Peyer's patch (tissue), 4 donors: Measurements from ENCODE around the gene CFAP20.

Source experiments
- POLR2A ChIP-seq, 2 donors: fragments of 450-650 bp; IDR thresholded peaks; one replicate each; pipeline ENCODE4 v1.5.1; 2017; ENCODE audit warnings: antibody characterized with exemption in 2 of 2, mild to moderate bottlenecking in 2 of 2, moderate library complexity in 2 of 2
- TF ChIP-seq, protein P1 (sequence below), 6 experiments: fragments of 450-650 bp in 4 of 6; fragments of 200-600 bp in 2 of 6; sonication (generic) in 1 of 6; IDR thresholded peaks; one replicate each; pipeline ENCODE4 v1.5.1; 2017 to 2019; ENCODE audit warnings: antibody characterized with exemption in 6 of 6, mild to moderate bottlenecking in 3 of 6, moderate library complexity in 1 of 6

- TF ChIP-seq, protein P1, sequence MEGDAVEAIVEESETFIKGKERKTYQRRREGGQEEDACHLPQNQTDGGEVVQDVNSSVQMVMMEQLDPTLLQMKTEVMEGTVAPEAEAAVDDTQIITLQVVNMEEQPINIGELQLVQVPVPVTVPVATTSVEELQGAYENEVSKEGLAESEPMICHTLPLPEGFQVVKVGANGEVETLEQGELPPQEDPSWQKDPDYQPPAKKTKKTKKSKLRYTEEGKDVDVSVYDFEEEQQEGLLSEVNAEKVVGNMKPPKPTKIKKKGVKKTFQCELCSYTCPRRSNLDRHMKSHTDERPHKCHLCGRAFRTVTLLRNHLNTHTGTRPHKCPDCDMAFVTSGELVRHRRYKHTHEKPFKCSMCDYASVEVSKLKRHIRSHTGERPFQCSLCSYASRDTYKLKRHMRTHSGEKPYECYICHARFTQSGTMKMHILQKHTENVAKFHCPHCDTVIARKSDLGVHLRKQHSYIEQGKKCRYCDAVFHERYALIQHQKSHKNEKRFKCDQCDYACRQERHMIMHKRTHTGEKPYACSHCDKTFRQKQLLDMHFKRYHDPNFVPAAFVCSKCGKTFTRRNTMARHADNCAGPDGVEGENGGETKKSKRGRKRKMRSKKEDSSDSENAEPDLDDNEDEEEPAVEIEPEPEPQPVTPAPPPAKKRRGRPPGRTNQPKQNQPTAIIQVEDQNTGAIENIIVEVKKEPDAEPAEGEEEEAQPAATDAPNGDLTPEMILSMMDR (IDR thresholded peaks at IDR 0.05), result no peak
- TF ChIP-seq POLR2A (IDR thresholded peaks at IDR 0.05), result no peak
These were observed 8.4 kb upstream of the CFAP20 start for GRCh38 chr16:58137581-58137980.
